H1 (cell line): Measurements from ENCODE around the gene CYTH1. TPM values are rescaled to one million over a fixed set of nuclear protein-coding genes. Genes with fewer than 3 reads are reported as not detected.

ENCODE experiments used
- CTCF ChIA-PET: fragments of 300-600 bp; sonication (Branson Sonifier 250); formaldehyde crosslinking; loops from one replicate; lab custom pipeline; 2021; ENCODE audit not compliant: partially characterized antibody; lab: Charles Lee
- POLR2A ChIA-PET: fragments of 300-600 bp; sonication (Branson Sonifier 250); formaldehyde crosslinking; loops from one replicate; lab custom pipeline; 2021; ENCODE audit warnings: inconsistent platforms; ENCODE audit not compliant: partially characterized antibody; lab: Charles Lee
- DNase-seq, 2 experiments: peaks; one replicate each; pipeline versions ENCODE4 v3.0.0 to v3.0.0-alpha.2; 2010 to 2022; ENCODE audit warnings: low spot score in 2 of 2, low read depth in 1 of 2, mixed read lengths in 1 of 2
- FAIRE-seq: peaks from 2 replicates; lab custom pipeline; 2011; peaks lifted over from hg19 to GRCh38; lab: Jason Lieb, UNC
- H2AFZ ChIP-seq: 2 replicates; pipeline ENCODE4 v1.8.1; 2012; ENCODE audit warnings: low read length, inconsistent platforms
- H2AK5ac ChIP-seq: 2 replicates; pipeline ENCODE4 v1.6.1; 2013; ENCODE audit warnings: low read depth, low read length
- H2BK120ac ChIP-seq: replicated peaks from 2 replicates; pipeline ENCODE3; 2013; ENCODE audit warnings: low read depth, low read length, inconsistent platforms
- H2BK12ac ChIP-seq: 2 replicates; pipeline ENCODE4 v1.6.1; 2013; ENCODE audit warnings: low read depth, low read length
- H2BK15ac ChIP-seq: 2 replicates; pipeline ENCODE4 v1.6.1; 2013; ENCODE audit warnings: low read length
- H2BK20ac ChIP-seq: 2 replicates; pipeline ENCODE4 v1.6.1; 2013; ENCODE audit warnings: low read length
- H2BK5ac ChIP-seq: 2 replicates; pipeline ENCODE4 v1.6.1; 2013; ENCODE audit warnings: low read depth, low read length
- H3K14ac ChIP-seq: 2 replicates; pipeline ENCODE4 v1.6.1; 2013; ENCODE audit warnings: inconsistent platforms; ENCODE audit not compliant: insufficient read length
- H3K18ac ChIP-seq: 2 replicates; pipeline ENCODE4 v1.6.1; 2013; ENCODE audit warnings: low read length; ENCODE audit errors: extremely low read depth
- H3K23ac ChIP-seq: 2 replicates; pipeline ENCODE4 v1.6.1; 2013; ENCODE audit warnings: inconsistent platforms; ENCODE audit not compliant: insufficient read length
- H3K23me2 ChIP-seq: 2 replicates; pipeline ENCODE4 v1.6.1; 2013; ENCODE audit warnings: low read depth, low read length
- H3K27ac ChIP-seq: 2 replicates; pipeline ENCODE4 v1.6.1; 2011; ENCODE audit warnings: low read depth, low read length, inconsistent platforms
- H3K27me3 ChIP-seq, 4 experiments: replicated peaks in 1 of 4; 1 replicate in 1 of 4; 2 replicates in 3 of 4; pipeline versions ENCODE4 v1.6.1 to v1.8.1; 2011 to 2013; ENCODE audit warnings: low read length in 3 of 4, mild to moderate bottlenecking in 3 of 4, inconsistent platforms in 2 of 4, mixed read lengths in 2 of 4, moderate library complexity in 1 of 4; ENCODE audit not compliant: control insufficient read depth in 3 of 4, insufficient read depth in 3 of 4; ENCODE audit errors: extremely low read depth in 1 of 4
- H3K36me3 ChIP-seq, 4 experiments: 2 replicates each; pipeline versions ENCODE4 v1.6.1 to v1.8.1; 2011 to 2013; ENCODE audit warnings: mild to moderate bottlenecking in 4 of 4, low read length in 3 of 4, moderate library complexity in 2 of 4, control low read depth in 1 of 4, inconsistent platforms in 1 of 4; ENCODE audit not compliant: insufficient read depth in 4 of 4, control insufficient read depth in 2 of 4
- H3K4ac ChIP-seq: replicated peaks from 2 replicates; pipeline ENCODE3; 2013; ENCODE audit warnings: low read length, low read depth, mixed read lengths, inconsistent platforms; ENCODE audit not compliant: insufficient read length
- H3K4me1 ChIP-seq, 4 experiments: replicated peaks in 1 of 4; 1 replicate in 1 of 4; 2 replicates in 3 of 4; pipeline versions ENCODE4 v1.6.1 to v1.8.1; 2011 to 2013; ENCODE audit warnings: low read length in 3 of 4, inconsistent platforms in 2 of 4, mixed read lengths in 1 of 4; ENCODE audit not compliant: insufficient read depth in 4 of 4, control insufficient read depth in 3 of 4
- H3K4me2 ChIP-seq, 2 experiments: 2 replicates each; pipeline versions ENCODE4 v1.6.1 to v1.8.1; 2011 to 2013; ENCODE audit warnings: low read depth in 2 of 2, low read length in 2 of 2, control low read depth in 1 of 2, inconsistent platforms in 1 of 2, mild to moderate bottlenecking in 1 of 2; ENCODE audit not compliant: insufficient read depth in 1 of 2
- H3K4me3 ChIP-seq, 4 experiments: fragments of 200-600, 300-600 bp in 1 of 4; sonication (generic), shearing (Covaris generic), sonication (Bioruptor Twin) in 1 of 4; 2 replicates each; pipeline versions ENCODE4 v1.5.1 to v1.8.1; 2011 to 2016; ENCODE audit warnings: low read length in 4 of 4, low read depth in 3 of 4, control low read depth in 2 of 4, inconsistent platforms in 2 of 4, mild to moderate bottlenecking in 2 of 4, mixed read lengths in 1 of 4, moderate library complexity in 1 of 4; ENCODE audit not compliant: insufficient read depth in 2 of 4; ENCODE audit errors: extremely low read depth in 1 of 4
- H3K56ac ChIP-seq: replicated peaks from 2 replicates; pipeline ENCODE3; 2013; ENCODE audit warnings: low read depth, mild to moderate bottlenecking, mixed read lengths, low read length, inconsistent platforms; ENCODE audit not compliant: insufficient read length
- H3K79me1 ChIP-seq: 2 replicates; pipeline ENCODE4 v1.6.1; 2013; ENCODE audit warnings: low read depth, low read length, control low read depth
- H3K79me2 ChIP-seq, 2 experiments: 2 replicates each; pipeline versions ENCODE4 v1.6.1 to v1.8.1; 2012 to 2013; ENCODE audit warnings: low read length in 2 of 2, mild to moderate bottlenecking in 2 of 2, inconsistent platforms in 1 of 2; ENCODE audit not compliant: insufficient read depth in 2 of 2, control insufficient read depth in 1 of 2
- H3K9ac ChIP-seq, 4 experiments: replicated peaks in 1 of 4; 1 replicate in 1 of 4; 2 replicates in 3 of 4; pipeline versions ENCODE4 v1.6.1 to v1.8.1; 2011 to 2013; ENCODE audit warnings: low read depth in 3 of 4, low read length in 3 of 4, control low read depth in 2 of 4, mild to moderate bottlenecking in 2 of 4, moderate library complexity in 2 of 4, inconsistent platforms in 1 of 4; ENCODE audit errors: extremely low read depth in 1 of 4
- H3K9me3 ChIP-seq, 2 experiments: 2 replicates each; pipeline versions ENCODE4 v1.6.1 to v1.8.1; 2012 to 2013; ENCODE audit warnings: mild to moderate bottlenecking in 2 of 2, moderate library complexity in 2 of 2, control low read depth in 1 of 2, inconsistent platforms in 1 of 2, low read depth in 1 of 2, low read length in 1 of 2, mixed read lengths in 1 of 2; ENCODE audit not compliant: insufficient read depth in 2 of 2
- H4K20me1 ChIP-seq, 2 experiments: replicated peaks in 1 of 2; 2 replicates each; pipeline versions ENCODE3 to v1.8.1; 2011 to 2013; ENCODE audit warnings: inconsistent platforms in 2 of 2, low read length in 2 of 2, mild to moderate bottlenecking in 1 of 2; ENCODE audit not compliant: insufficient read depth in 2 of 2, control insufficient read depth in 1 of 2
- H4K5ac ChIP-seq: 2 replicates; pipeline ENCODE4 v1.6.1; 2013; ENCODE audit warnings: low read length, low read depth, mixed read lengths, inconsistent platforms; ENCODE audit not compliant: insufficient read length
- H4K8ac ChIP-seq: 2 replicates; pipeline ENCODE4 v1.8.0; 2013; ENCODE audit warnings: mild to moderate bottlenecking, moderate library complexity, low read length, inconsistent platforms; ENCODE audit not compliant: insufficient read depth; ENCODE audit errors: extremely low read depth
- H4K91ac ChIP-seq: replicated peaks from 2 replicates; pipeline ENCODE3; 2013; ENCODE audit warnings: low read length, mixed read lengths, inconsistent platforms; ENCODE audit not compliant: insufficient read length
- CHD2 ChIP-seq: IDR thresholded peaks from 2 replicates; pipeline ENCODE4 v1.6.1; 2012; ENCODE audit warnings: low read length, improper control_type of control experiment
- CTCF ChIP-seq, 3 experiments: IDR thresholded peaks; 1 replicate in 2 of 3; 2 replicates in 1 of 3; pipeline versions ENCODE4 v1.5.1 to v1.6.1; 2011; ENCODE audit warnings: low read length in 3 of 3, mild to moderate bottlenecking in 3 of 3, inconsistent platforms in 2 of 3, low read depth in 1 of 3, moderate library complexity in 1 of 3; ENCODE audit not compliant: insufficient read depth in 1 of 3; ENCODE audit errors: control extremely low read depth in 1 of 3
- EZH2 ChIP-seq: fragments of 200-600 bp; sonication (generic); IDR thresholded peaks from 2 replicates; pipeline ENCODE4 v1.7.1; 2012; ENCODE audit warnings: low read depth, mild to moderate bottlenecking, moderate library complexity, low read length, inconsistent platforms; ENCODE audit not compliant: severe bottlenecking
- POLR2A ChIP-seq, 2 experiments: IDR thresholded peaks; 1 replicate in 1 of 2; 2 replicates in 1 of 2; pipeline ENCODE4 v1.6.1; 2011; ENCODE audit warnings: low read depth in 2 of 2, low read length in 2 of 2, mild to moderate bottlenecking in 2 of 2; ENCODE audit errors: control extremely low read depth in 1 of 2
- SIRT6 ChIP-seq: IDR thresholded peaks from one replicate; pipeline ENCODE4 v1.7.1; 2012; ENCODE audit warnings: low read length, inconsistent platforms
- SP2 ChIP-seq: IDR thresholded peaks from 2 replicates; pipeline ENCODE4 v1.6.1; 2012; ENCODE audit warnings: mild to moderate bottlenecking, low read length, inconsistent platforms
- WGBS, 2 experiments: shearing (Covaris generic) in 1 of 2; methylation state at CpG; one replicate each; pipeline versions ENCODE4 v1.1.6 to v1.1.7; 2013 to 2015; ENCODE audit warnings: low lambda C conversion rate in 2 of 2, mixed read lengths in 2 of 2, inconsistent platforms in 1 of 2, low coverage in 1 of 2, missing lambda C conversion rate in 1 of 2; ENCODE audit not compliant: insufficient replicate concordance in 2 of 2, insufficient coverage in 1 of 2, insufficient read length in 1 of 2; ENCODE audit errors: extremely low coverage in 1 of 2, missing lambda C conversion rate in 1 of 2; 5-methylcytosine and 5-hydroxymethylcytosine counted together
- polyA plus RNA-seq, 7 experiments: library from polyadenylated mRNA; depleted of rRNA in 3 of 7; stranded (reverse) in 5 of 7; unstranded in 2 of 7; fragments of >200 nt in 5 of 7; fragments of 200-250 nt in 2 of 7; gene quantifications; 1 replicate in 5 of 7; 2 replicates in 1 of 7; 4 replicates in 1 of 7; pipeline versions ENCODE4 v1.2.1 to v1.2.3, GENCODE V29; 2011 to 2013; ENCODE audit warnings: missing spikeins in 2 of 7, mixed read lengths in 2 of 7
- total RNA-seq: library from RNA; stranded (reverse); fragmentation: NEBNext Ultra II Directional; extraction: Animal tissue kit (Norgen Biotek cat#: 25700); gene quantifications from 2 replicates; pipeline ENCODE4 v1.2.1, GENCODE V29; 2021

Gene CYTH1
- total and polyA plus RNA-seq, 2 of the 8 experiments (the other 6 are each of a cell fraction or from before 2014, with no cell fraction given) = 12.8 to 14.8 TPM

DNA sequence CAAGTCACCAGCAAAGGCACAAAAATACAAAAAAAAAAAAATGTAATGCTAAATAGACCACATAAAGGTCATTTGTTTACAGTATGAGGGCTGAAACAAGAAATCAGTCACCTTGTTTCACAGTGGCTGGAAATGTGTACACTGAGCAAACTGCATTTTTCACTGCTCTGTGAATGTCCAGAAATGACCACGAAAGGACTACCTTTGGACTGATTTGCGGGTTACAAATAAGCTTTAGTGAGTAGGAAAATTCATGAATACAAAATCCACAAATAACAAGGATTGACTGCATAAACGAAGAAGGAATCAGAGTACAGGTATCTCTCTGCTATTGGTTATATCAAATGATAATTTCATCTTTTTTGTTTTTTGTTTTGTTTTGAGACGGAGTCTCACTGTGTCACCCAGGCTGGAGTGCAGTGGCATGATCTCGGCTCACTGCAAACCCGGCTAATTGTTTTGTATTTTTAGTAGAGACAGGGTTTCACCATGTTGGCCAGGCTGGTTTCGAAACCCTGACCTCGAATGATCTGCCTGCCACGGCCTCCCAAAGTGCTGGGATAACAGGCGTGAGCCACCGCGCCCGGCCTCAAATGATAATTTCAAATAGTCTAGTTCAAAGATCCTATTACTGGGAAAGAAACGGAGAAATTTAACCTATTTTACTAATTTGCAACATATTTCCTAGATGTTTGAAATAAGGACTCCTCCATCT, 30.5 kb downstream of the CYTH1 start:
- H3K18ac ChIP-seq = no peak overlapping the region
- CTCF ChIA-PET = no interaction called here
- H3K4ac ChIP-seq = no peak overlapping the region
- H3K14ac ChIP-seq = no peak overlapping the region
- no peak overlapping the region for H4K8ac ChIP-seq
- H4K20me1 ChIP-seq = peaks cover 0 to 2% of the 10 kb centered on the region in 2 experiments
- no peak overlapping the region for H3K56ac ChIP-seq
- H2BK12ac ChIP-seq = no peak overlapping the region
- H3K79me2 ChIP-seq = peaks cover 0 to 7% of the 10 kb centered on the region in 2 experiments; a peak in 1 of 4 replicates
- H3K36me3 ChIP-seq = no peaks in the 10 kb centered on the region
- H3K9me3 ChIP-seq = no peaks in the 10 kb centered on the region
- no peaks in the 10 kb centered on the region for H3K23me2 ChIP-seq
- no peaks in the 10 kb centered on the region; the same call in 1 of the 2 replicates for H3K79me1 ChIP-seq
- FAIRE-seq (no peak), DNase-seq (no peak)
- H4K5ac ChIP-seq = no peak overlapping the region
- H2BK15ac ChIP-seq = no peak overlapping the region
- no peak overlapping the region for H3K23ac ChIP-seq
- no peak for TF ChIP-seq EZH2
- TF ChIP-seq CHD2 = no peak
- TF ChIP-seq POLR2A (IDR thresholded peaks at IDR 0.05; ENCODE audit: control extremely low read depth in 1 of 2, low read depth in 2 of 2, low read length in 2 of 2) = no peak
- TF ChIP-seq SP2 = no peak
- TF ChIP-seq CTCF (IDR thresholded peaks at IDR 0.05; ENCODE audit: control extremely low read depth in 1 of 3, insufficient read depth in 1 of 3, low read depth in 1 of 3, low read length in 3 of 3) = no peak
- TF ChIP-seq SIRT6 = no peak
- no peak overlapping the region for H2AFZ ChIP-seq
- POLR2A ChIA-PET = no interaction called here
- no peak overlapping the region for H3K4me3 ChIP-seq
- no peak overlapping the region for H3K9ac ChIP-seq
- no peak overlapping the region for H2AK5ac ChIP-seq
- H2BK20ac ChIP-seq = no peak overlapping the region
- no peaks in the 10 kb centered on the region for H3K27me3 ChIP-seq
- no peak overlapping the region for H2BK120ac ChIP-seq
- WGBS, 2 experiments = 93% methylated on average over 14 of the region's 14 CpGs; no CpG with 5 or more reads in 1 of the 2 experiments
- no peak overlapping the region for H3K4me2 ChIP-seq
- H3K27ac ChIP-seq = no peak overlapping the region
- H4K91ac ChIP-seq = no peak overlapping the region
- H2BK5ac ChIP-seq = no peak overlapping the region
- H3K4me1 ChIP-seq = peaks cover 0 to 4% (median 0%) of the 10 kb centered on the region in 4 experiments; a peak in 1 of 7 replicates
